ENCODE data around the gene NDUFB6. TPM values are rescaled to one million over a fixed set of nuclear protein-coding genes. Genes with fewer than 3 reads are reported as not detected.
A peak's percentile ranks its signal among the peaks of the same experiment; 100 is the strongest.
"Not testable (repeated sequence)": the region's sequence is repeated elsewhere in the genome, so short reads cannot be mapped to it uniquely, and the experiment has no call there.

NDUFB6 gene
- total RNA-seq, 2 experiments from 2014 or later = 48.7 to 56.6 TPM

- Mint-ChIP-seq H3K27me3 (no peaks in the 10 kb centered on the region), H3K4me3 (no peak overlapping the region), H3K36me3 (peaks cover 16% of the 10 kb centered on the region), H3K27ac (no peak overlapping the region), H3K9me3 (ENCODE audit: low read depth) (no peaks in the 10 kb centered on the region), H3K4me1 (peaks cover 28% of the 10 kb centered on the region)
- no peak for DNase-seq
- ATAC-seq = no peak
- CTCF ChIA-PET = interaction anchor here (1.2 to 1.5 kb wide), 3 partner anchors 11 to 176 kb away, joined by 3 to 7 read pairs (median 4); no protein-coding TSS in a partner anchor
These were observed 18.4 kb downstream of the NDUFB6 start for GRCh38 chr9:32554591-32554990.

GRCh38 chr9:32554107-32554506 lies 18.9 kb downstream of the NDUFB6 start:
- DNase-seq (no peak), ATAC-seq (no peak)
- Mint-ChIP-seq H3K36me3 (peaks cover 15% of the 10 kb centered on the region), H3K4me3 (no peak overlapping the region), H3K27me3 (no peaks in the 10 kb centered on the region), H3K27ac (no peak overlapping the region), H3K4me1 (peaks cover 27% of the 10 kb centered on the region), H3K9me3 (ENCODE audit: low read depth) (no peaks in the 10 kb centered on the region)
- CTCF ChIA-PET = interaction anchor here (1.2 to 1.5 kb wide), 3 partner anchors 12 to 175 kb away, joined by 3 to 7 read pairs (median 4); no protein-coding TSS in a partner anchor

DNA sequence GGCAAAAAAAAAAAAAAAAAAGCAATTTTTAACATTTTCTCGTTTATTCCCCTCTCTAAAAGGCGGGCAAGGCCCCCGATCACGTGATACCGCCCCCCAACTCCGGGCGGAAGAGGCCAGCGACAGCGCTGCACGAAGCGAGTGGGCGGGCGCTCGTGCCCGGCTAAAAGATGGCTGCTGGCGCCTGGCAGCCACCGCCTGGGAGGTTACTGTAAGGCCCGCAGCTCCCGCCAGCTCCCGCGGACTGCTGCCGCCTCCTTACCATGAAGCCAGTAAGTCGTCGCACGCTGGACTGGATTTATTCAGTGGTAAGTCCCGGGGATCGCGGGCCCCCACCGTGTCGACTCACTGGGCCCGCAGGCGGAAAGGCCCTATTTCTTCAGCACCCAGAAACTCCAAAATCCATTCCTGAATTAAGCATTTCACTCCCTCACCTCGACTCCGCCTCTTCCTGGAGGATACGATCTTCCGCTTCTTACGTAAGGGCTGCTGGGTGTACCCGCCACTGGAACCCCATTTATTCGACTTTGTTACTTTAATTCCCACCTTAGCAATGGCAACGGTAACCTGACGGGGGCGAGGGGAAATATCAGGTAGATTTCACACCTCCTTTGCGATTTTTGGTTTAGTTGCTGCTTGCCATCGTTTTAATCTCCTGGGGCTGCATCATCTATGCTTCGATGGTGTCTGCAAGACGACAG lies 20.6 kb downstream of the NDUFB6 start, which contains the start of the genes SMIM27 and TOPORS:
SMIM27 (plus strand) TSS at position 156 of the 701 bp plus-strand sequence; CDS start at position 264, 108 bp downstream.
TOPORS (minus strand) TSS at position 415 of the 701 bp plus-strand sequence; CDS start at position 265, 150 bp downstream.
- Mint-ChIP-seq H3K27ac (peak within 1 kb of the TSS; percentile 98), H3K4me1 (peaks cover 30% of the 10 kb centered on the region), H3K9me3 (ENCODE audit: low read depth) (no peaks in the 10 kb centered on the region), H3K36me3 (peaks cover 15% of the 10 kb centered on the region), H3K27me3 (no peaks in the 10 kb centered on the region), H3K4me3 (peak within 1 kb of the TSS; percentile 96)
- ATAC-seq = peak; percentile 76
- DNase-seq = peak; percentile 93
- CTCF ChIA-PET = interaction anchor here (1.0 to 4.9 kb wide), 7 partner anchors 14 to 174 kb away, joined by 3 to 45 read pairs (median 7); partner anchors contain the start of genes NDUFB6 and RIGI

GRCh38 chr9:32551276-32552051 lies 21.5 kb downstream of the NDUFB6 start:
- H3K36me3 Mint-ChIP-seq = peaks cover 15% of the 10 kb centered on the region
- ATAC-seq (peak; percentile 9), DNase-seq (peak; percentile 64)
- peak overlapping the region; percentile 96 for H3K4me3 Mint-ChIP-seq
- no peaks in the 10 kb centered on the region for H3K9me3 Mint-ChIP-seq (ENCODE audit: low read depth)
- CTCF ChIA-PET = interaction anchor here (0.8 to 4.9 kb wide), 11 partner anchors 10 to 173 kb away, joined by 3 to 45 read pairs (median 8); partner anchors contain the start of genes NDUFB6 and RIGI
- H3K27ac Mint-ChIP-seq = peak overlapping the region; percentile 98
- H3K4me1 Mint-ChIP-seq = peaks cover 35% of the 10 kb centered on the region
- no peaks in the 10 kb centered on the region for H3K27me3 Mint-ChIP-seq

- H3K9me3 Mint-ChIP-seq (ENCODE audit: low read depth) = no peaks in the 10 kb centered on the region
- H3K4me3 Mint-ChIP-seq = peak overlapping the region; percentile 96
- peaks cover 13% of the 10 kb centered on the region for H3K36me3 Mint-ChIP-seq
- ATAC-seq = peak; percentile 83
- CTCF ChIA-PET = interaction anchor here (0.7 to 4.9 kb wide), 10 partner anchors 10 to 474 kb away, joined by 3 to 45 read pairs (median 10); partner anchors contain the start of genes DNAJA1, NDUFB6 and RIGI
- H3K27me3 Mint-ChIP-seq = no peaks in the 10 kb centered on the region
- peak; percentile 96 for DNase-seq
- peak overlapping the region; percentile 98 for H3K27ac Mint-ChIP-seq
- H3K4me1 Mint-ChIP-seq = peaks cover 33% of the 10 kb centered on the region
These were observed 22.2 kb downstream of the NDUFB6 start for GRCh38 chr9:32550562-32551275.

DNA sequence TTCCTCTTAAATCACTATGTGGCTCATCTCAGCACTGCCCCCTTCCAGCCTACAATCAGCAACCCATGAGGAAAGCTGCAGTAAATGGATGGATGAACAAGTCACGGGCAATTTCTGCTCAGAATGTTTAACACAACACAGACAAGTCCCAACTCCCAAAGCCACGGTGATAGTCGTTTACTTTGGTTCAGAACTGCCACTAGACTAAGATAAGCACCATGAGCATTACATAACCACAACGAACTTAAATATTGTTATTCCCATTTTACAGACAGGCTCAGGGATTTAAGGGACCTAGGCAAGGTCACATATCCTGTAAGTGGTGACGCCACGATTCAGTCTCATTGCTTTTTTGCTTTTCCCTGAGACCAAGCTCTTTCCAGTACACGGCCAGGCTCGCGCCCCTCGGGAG lies 22.8 kb downstream of the NDUFB6 start:
- CTCF ChIA-PET = interaction anchor here (0.7 to 4.9 kb wide), 10 partner anchors 9 to 475 kb away, joined by 3 to 45 read pairs (median 6); partner anchors contain the start of genes DNAJA1, NDUFB6 and RIGI
- ATAC-seq (no peak), DNase-seq (no peak)
- Mint-ChIP-seq H3K36me3 (peaks cover 13% of the 10 kb centered on the region), H3K4me1 (peaks cover 33% of the 10 kb centered on the region), H3K27ac (peak overlapping the region; percentile 74), H3K4me3 (peak overlapping the region; percentile 96), H3K9me3 (ENCODE audit: low read depth) (no peaks in the 10 kb centered on the region), H3K27me3 (no peaks in the 10 kb centered on the region)

GRCh38 chr9:32548213-32548612 lies 24.7 kb downstream of the NDUFB6 start:
- H3K4me3 Mint-ChIP-seq; ATAC-seq; H3K9me3 Mint-ChIP-seq (ENCODE audit: low read depth); H3K27ac Mint-ChIP-seq; DNase-seq; H3K27me3 Mint-ChIP-seq; CTCF ChIA-PET: not testable (repeated sequence)
- H3K4me1 Mint-ChIP-seq = peaks cover 27% of the 10 kb centered on the region
- H3K36me3 Mint-ChIP-seq = peaks cover 21% of the 10 kb centered on the region

- CTCF ChIA-PET = interaction anchor here (0.6 to 2.6 kb wide), 4 partner anchors 16 to 167 kb away, joined by 3 to 9 read pairs (median 4); no protein-coding TSS in a partner anchor
- DNase-seq (no peak), ATAC-seq (no peak)
- H3K36me3 Mint-ChIP-seq = peaks cover 34% of the 10 kb centered on the region
- no peaks in the 10 kb centered on the region for H3K9me3 Mint-ChIP-seq (ENCODE audit: low read depth)
- H3K4me1 Mint-ChIP-seq = peaks cover 26% of the 10 kb centered on the region
- no peaks in the 10 kb centered on the region for H3K27me3 Mint-ChIP-seq
- no peak overlapping the region for H3K4me3 Mint-ChIP-seq
- no peak overlapping the region for H3K27ac Mint-ChIP-seq
These were observed 27.1 kb downstream of the NDUFB6 start for GRCh38 chr9:32545884-32546283.

GRCh38 chr9:32543047-32543446 lies 29.9 kb downstream of the NDUFB6 start:
- H3K4me3 Mint-ChIP-seq = no peak overlapping the region
- CTCF ChIA-PET = no interaction called here
- ATAC-seq = no peak

DNA sequence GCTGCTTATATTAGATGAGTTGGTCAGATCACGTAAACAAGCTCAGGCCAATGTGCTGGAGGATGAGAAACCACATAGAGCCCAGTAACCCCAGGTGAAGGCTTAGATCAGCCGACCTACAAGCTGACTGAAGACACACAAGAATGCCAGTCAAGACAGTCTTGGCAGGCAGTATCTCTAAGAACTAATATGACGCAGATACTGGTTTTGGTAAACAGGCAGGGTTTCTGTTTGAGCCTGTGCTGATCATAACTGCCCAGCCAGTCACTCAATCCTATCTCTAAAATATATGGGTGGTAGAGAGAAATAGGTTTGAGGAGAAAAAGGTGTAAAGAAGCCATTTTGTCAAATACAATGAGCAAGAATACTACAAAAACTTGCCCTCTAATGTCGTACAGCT lies 39.1 kb downstream of the NDUFB6 start:
- Mint-ChIP-seq H3K36me3 (peaks cover 25% of the 10 kb centered on the region), H3K9me3 (ENCODE audit: low read depth) (no peaks in the 10 kb centered on the region), H3K4me1 (peaks cover 3% of the 10 kb centered on the region), H3K27ac (no peak overlapping the region), H3K27me3 (no peaks in the 10 kb centered on the region), H3K4me3 (no peak overlapping the region)
- CTCF ChIA-PET = no interaction called here
- ATAC-seq (no peak), DNase-seq (no peak)

More at GRCh38 chr9:32543047-32543446, 29.9 kb downstream of the NDUFB6 start:
- Mint-ChIP-seq H3K27ac (no peak overlapping the region), H3K4me1 (peaks cover 8% of the 10 kb centered on the region), H3K36me3 (peaks cover 29% of the 10 kb centered on the region), H3K9me3 (ENCODE audit: low read depth) (no peaks in the 10 kb centered on the region), H3K27me3 (no peaks in the 10 kb centered on the region)
- DNase-seq = no peak

- CTCF ChIA-PET = no interaction called here
- no peak overlapping the region for H3K4me3 Mint-ChIP-seq
These were observed 39.6 kb downstream of the NDUFB6 start for GRCh38 chr9:32533336-32533735.

DNA sequence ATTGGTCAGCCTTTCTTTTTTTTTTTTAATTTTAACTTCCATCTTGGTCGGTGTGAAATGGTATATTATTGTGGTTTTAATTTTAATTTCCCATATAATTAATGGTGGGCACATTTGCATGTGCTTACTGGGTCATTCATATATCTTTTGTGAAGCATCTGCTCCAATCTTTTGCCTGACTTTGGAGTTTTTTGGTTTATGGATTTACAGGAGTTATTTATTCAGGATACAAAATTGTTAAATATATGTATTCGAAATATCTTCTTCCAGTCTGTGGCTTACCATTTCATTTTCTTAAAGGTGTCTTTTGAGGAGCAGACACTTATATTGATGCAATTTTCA lies 46.3 kb downstream of the NDUFB6 start:
- no peak for ATAC-seq
- Mint-ChIP-seq H3K27me3 (no peaks in the 10 kb centered on the region), H3K4me3 (peak overlapping the region; percentile 88), H3K27ac (peak overlapping the region; percentile 96), H3K36me3 (peaks cover 49% of the 10 kb centered on the region), H3K4me1 (peaks cover 50% of the 10 kb centered on the region), H3K9me3 (ENCODE audit: low read depth) (no peaks in the 10 kb centered on the region)
- DNase-seq = no peak
- CTCF ChIA-PET = interaction anchor here (0.7 to 4.9 kb wide), 11 partner anchors 18 to 148 kb away, joined by 3 to 38 read pairs (median 8); partner anchors contain the start of genes ACO1, NDUFB6, SMIM27 and TOPORS

More at GRCh38 chr9:32533336-32533735, 39.6 kb downstream of the NDUFB6 start:
- Mint-ChIP-seq H3K9me3 (ENCODE audit: low read depth) (no peaks in the 10 kb centered on the region), H3K27ac (no peak overlapping the region), H3K36me3 (peaks cover 27% of the 10 kb centered on the region), H3K4me1 (peaks cover 6% of the 10 kb centered on the region), H3K27me3 (no peaks in the 10 kb centered on the region)
- DNase-seq (no peak), ATAC-seq (no peak)
